Erythroblast (primary cell): ENCODE results near the gene PYHIN1.

Experiments used
- DNase-seq, 2 experiments: peaks; one replicate each; lab custom pipeline; 2025; lab: John Stamatoyannopoulos, UW
- GATA1 ChIP-seq: IDR thresholded peaks from 2 replicates; pipeline ENCODE4 v1.6.1; 2011; ENCODE audit warnings: low read depth, mild to moderate bottlenecking, control low read depth, low read length, moderate library complexity
- POLR2A ChIP-seq: IDR thresholded peaks from 2 replicates; pipeline ENCODE4 v1.6.1; 2011; ENCODE audit warnings: mild to moderate bottlenecking, low read length

The PYHIN1 gene

GRCh38 chr1:158931055-158931737 is at the start of gene PYHIN1:
TSS of gene PYHIN1 (plus strand) at chr1:158931552. CDS start at chr1:158936911, 5,359 bp downstream.
- no peak for DNase-seq
- TF ChIP-seq POLR2A (no peak), GATA1 (no peak)

GRCh38 chr1:158893654-158894053 is 37.7 kb upstream of the PYHIN1 start:
- no peak for DNase-seq
- TF ChIP-seq GATA1 = no peak
- no peak for TF ChIP-seq POLR2A

DNA sequence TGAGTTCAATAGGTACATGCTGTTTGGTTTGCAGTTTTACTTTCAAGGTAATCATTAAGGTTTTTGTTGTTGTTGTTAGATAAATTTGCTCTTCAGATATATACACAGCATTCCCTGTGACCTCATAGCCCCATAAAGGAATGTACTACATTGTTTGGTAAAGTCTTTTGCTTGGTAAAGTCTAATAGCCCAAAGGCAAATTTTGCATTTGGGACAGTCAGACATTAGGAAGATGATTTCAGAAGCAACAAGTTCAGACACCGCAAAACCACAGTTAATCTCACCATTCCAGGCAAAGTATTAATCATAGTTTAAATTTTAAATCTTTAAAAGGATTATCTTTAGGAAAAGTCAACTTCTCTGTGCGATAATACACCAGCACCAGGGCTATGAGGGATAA is 32.6 kb upstream of the PYHIN1 start:
- no peak for DNase-seq
- TF ChIP-seq POLR2A (no peak), GATA1 (no peak)

- TF ChIP-seq POLR2A (no peak), GATA1 (no peak)
- DNase-seq = no peak
These were observed 29.7 kb upstream of the PYHIN1 start for GRCh38 chr1:158901623-158902022.

GRCh38 chr1:158916085-158916484 is 15.3 kb upstream of the PYHIN1 start:
- TF ChIP-seq POLR2A (no peak), GATA1 (no peak)
- DNase-seq = no peak

DNA sequence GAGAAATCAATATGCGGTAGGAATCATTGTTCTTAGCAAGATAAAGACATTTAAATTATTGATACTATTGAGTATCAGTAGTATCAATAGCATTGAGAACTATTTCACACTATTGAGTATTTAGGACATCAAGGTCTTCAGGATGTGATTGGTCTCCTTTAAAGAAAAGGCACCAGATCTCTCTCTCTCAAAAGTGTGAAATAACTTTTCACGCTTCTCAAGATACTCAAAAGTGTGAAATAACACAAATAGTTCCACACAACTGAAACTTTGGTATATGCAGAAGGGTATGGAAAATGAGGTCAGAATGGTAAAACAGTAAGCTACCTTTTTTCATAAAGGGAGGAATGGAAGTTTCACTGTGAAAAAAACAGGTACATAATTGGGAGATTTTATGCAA is 6.7 kb upstream of the PYHIN1 start:
- DNase-seq = no peak
- TF ChIP-seq POLR2A = no peak
- no peak for TF ChIP-seq GATA1

- no peak for TF ChIP-seq GATA1
- TF ChIP-seq POLR2A = no peak
- no peak for DNase-seq
These were observed 848 bp upstream of the PYHIN1 start for GRCh38 chr1:158930504-158930903.

GRCh38 chr1:158932171-158932570 is 819 bp downstream of the PYHIN1 start:
- TF ChIP-seq POLR2A = no peak
- no peak for TF ChIP-seq GATA1
- no peak for DNase-seq

GRCh38 chr1:158933621-158934020 is 2.3 kb downstream of the PYHIN1 start:
- TF ChIP-seq POLR2A = no peak
- no peak for TF ChIP-seq GATA1
- no peak for DNase-seq

GRCh38 chr1:158939180-158939579 is 7.8 kb downstream of the PYHIN1 start:
- DNase-seq = no peak
- TF ChIP-seq GATA1 = no peak
- TF ChIP-seq POLR2A = no peak

DNA sequence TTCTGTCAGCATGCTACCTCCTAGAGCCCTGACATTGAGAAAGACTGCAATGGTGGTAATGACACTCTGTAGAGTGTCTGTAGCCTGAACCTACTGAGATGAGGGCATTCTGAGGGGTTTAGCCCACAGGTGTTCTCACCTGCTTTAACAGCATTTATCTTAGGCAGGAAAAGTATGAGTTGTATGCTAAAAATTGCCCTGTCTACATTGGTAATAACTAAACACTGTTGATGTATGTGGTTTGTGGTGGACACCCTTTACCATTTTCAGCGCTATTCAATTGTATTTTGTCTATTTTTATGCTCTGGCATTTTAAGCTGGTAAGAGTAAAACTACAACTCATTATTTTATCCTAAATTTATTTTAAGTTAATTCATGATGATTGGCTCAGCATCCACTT is 10.0 kb downstream of the PYHIN1 start:
- DNase-seq = no peak
- TF ChIP-seq POLR2A (no peak), GATA1 (no peak)

DNA sequence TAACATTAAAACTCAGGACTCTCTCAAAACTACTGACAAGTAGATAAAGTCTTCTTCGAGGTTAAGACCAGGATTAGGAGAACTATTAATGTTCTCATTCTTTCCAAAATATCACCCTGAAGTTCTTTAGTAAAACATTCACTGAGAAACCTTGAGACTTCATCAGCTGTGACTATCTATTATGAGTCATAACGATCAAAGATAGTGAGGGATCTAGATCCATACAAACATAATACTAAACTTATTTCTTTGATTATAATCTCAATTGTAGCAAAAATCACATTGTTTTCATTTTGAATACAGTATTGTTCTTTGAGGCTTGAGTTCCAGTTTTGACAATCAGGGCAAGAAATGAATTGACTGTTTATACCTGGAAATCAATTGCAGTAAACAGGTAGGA is 11.1 kb downstream of the PYHIN1 start:
- DNase-seq = no peak
- TF ChIP-seq GATA1 (no peak), POLR2A (no peak)

- TF ChIP-seq POLR2A (no peak), GATA1 (no peak)
- DNase-seq = no peak
These were observed 11.7 kb downstream of the PYHIN1 start for GRCh38 chr1:158943059-158943458.

DNA sequence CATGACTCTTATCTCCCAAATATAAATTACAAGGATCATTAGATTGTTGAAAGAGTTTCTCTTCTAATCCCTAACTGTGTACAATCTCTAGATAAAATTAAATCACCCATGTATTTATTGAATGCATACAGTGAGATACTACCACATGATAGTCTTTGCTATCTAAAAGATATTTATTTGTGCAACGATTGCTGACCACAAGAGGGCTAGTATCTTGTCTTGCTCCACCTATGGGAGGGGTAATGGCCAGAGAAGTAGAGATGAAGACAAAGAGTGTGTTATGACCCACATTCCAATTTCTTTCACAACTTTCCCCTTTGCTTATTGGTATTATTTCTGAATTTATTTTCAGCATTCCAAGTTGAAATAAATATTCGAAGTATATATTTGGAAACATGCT is 13.7 kb downstream of the PYHIN1 start:
- no peak for TF ChIP-seq GATA1
- no peak for TF ChIP-seq POLR2A
- no peak for DNase-seq

DNA sequence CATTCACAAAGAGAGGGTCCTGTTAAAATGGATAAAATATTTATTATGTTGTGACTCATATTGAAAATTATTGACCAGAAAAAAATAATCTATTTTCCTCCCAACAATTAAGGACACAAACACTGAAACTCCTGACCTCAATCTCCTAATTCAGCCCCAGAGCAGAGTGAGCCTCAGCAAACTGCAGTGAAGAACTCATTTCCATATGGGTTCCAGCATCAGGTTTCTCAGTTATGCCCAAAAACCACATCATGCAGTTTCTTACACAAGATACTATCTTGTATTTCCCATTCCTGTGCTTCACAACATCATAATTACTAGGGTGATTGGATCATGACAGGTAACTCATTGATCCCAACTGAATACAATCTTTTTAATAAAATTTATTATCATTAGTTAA is 15.4 kb downstream of the PYHIN1 start:
- no peak for DNase-seq

GRCh38 chr1:158951956-158952355 is 20.6 kb downstream of the PYHIN1 start:
- DNase-seq = no peak

More for the DNA sequence above, 15.4 kb downstream of the PYHIN1 start:
- TF ChIP-seq POLR2A (no peak), GATA1 (no peak)

More at GRCh38 chr1:158951956-158952355, 20.6 kb downstream of the PYHIN1 start:
- TF ChIP-seq GATA1 (no peak), POLR2A (no peak)
